Measurements from ENCODE around the gene AGBL1.

DNA sequence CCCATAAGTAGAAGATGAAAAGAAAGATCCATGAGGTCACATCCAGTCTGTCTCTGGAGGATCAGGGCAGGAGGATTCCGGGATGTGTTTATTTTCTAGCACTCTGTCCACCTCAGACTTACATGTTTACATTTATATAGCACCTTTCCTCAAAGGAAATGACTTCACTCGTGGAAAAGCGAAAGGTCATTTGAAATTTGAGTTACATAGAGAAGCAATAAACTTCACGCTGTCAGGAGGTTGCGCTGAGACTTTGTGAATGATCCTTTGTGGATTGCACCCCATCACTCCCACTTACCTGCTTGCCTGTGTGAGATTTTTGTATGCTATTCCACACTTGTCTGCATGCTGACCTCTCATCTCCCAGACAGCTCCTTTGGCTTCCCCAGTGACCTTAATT, 540.5 kb downstream of the AGBL1 start:
- TF ChIP-seq, protein P1, sequence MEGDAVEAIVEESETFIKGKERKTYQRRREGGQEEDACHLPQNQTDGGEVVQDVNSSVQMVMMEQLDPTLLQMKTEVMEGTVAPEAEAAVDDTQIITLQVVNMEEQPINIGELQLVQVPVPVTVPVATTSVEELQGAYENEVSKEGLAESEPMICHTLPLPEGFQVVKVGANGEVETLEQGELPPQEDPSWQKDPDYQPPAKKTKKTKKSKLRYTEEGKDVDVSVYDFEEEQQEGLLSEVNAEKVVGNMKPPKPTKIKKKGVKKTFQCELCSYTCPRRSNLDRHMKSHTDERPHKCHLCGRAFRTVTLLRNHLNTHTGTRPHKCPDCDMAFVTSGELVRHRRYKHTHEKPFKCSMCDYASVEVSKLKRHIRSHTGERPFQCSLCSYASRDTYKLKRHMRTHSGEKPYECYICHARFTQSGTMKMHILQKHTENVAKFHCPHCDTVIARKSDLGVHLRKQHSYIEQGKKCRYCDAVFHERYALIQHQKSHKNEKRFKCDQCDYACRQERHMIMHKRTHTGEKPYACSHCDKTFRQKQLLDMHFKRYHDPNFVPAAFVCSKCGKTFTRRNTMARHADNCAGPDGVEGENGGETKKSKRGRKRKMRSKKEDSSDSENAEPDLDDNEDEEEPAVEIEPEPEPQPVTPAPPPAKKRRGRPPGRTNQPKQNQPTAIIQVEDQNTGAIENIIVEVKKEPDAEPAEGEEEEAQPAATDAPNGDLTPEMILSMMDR (IDR thresholded peaks at IDR 0.05) = no peak
- TF ChIP-seq SMC3 (IDR thresholded peaks at IDR 0.05) (no peak), ZFP36 (IDR thresholded peaks at IDR 0.05; ENCODE audit: borderline replicate concordance, partially characterized antibody) (no peak), HOXA7 (CRISPR knock-in tag; IDR thresholded peaks at IDR 0.05) (no peak), FOSL2 (IDR thresholded peaks at IDR 0.05) (no peak), FOSL2 (CRISPR knock-in tag; IDR thresholded peaks at IDR 0.05) (no peak), POLR2A (IDR thresholded peaks at IDR 0.05; ENCODE audit: low read length) (no peak), MYC (IDR thresholded peaks at IDR 0.05; ENCODE audit: borderline replicate concordance, low read length) (no peak), MAX (IDR thresholded peaks at IDR 0.05) (no peak), HMGXB4 (CRISPR knock-in tag; IDR thresholded peaks at IDR 0.05; ENCODE audit: borderline replicate concordance) (no peak), RAD21 (conservative IDR thresholded peaks at IDR 0.05 in 1 of 2, IDR thresholded peaks at IDR 0.05 in 1 of 2) (no peak)
- TF ChIP-seq, protein P2, sequence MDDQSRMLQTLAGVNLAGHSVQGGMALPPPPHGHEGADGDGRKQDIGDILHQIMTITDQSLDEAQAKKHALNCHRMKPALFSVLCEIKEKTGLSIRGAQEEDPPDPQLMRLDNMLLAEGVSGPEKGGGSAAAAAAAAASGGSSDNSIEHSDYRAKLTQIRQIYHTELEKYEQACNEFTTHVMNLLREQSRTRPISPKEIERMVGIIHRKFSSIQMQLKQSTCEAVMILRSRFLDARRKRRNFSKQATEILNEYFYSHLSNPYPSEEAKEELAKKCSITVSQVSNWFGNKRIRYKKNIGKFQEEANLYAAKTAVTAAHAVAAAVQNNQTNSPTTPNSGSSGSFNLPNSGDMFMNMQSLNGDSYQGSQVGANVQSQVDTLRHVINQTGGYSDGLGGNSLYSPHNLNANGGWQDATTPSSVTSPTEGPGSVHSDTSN (IDR thresholded peaks at IDR 0.05) = no peak

Measured in A549 (cell line).